Stimulated activated CD4-positive, alpha-beta T cell treated with anti-CD3 and anti-CD28 coated beads, Interleukin-4, amount 100 ng/mL, for 48 hours (primary cell): Measurements from ENCODE around the gene F10.
"Not testable (repeated sequence)": the region's sequence is repeated elsewhere in the genome, so short reads cannot be mapped to it uniquely, and the experiment has no call there.

Experiments used
- DNase-seq, 2 donors: peaks; one replicate each; pipeline ENCODE4 v3.0.0-alpha.2; 2020; ENCODE audit warnings: low read depth in 2 of 2

Gene F10

DNA sequence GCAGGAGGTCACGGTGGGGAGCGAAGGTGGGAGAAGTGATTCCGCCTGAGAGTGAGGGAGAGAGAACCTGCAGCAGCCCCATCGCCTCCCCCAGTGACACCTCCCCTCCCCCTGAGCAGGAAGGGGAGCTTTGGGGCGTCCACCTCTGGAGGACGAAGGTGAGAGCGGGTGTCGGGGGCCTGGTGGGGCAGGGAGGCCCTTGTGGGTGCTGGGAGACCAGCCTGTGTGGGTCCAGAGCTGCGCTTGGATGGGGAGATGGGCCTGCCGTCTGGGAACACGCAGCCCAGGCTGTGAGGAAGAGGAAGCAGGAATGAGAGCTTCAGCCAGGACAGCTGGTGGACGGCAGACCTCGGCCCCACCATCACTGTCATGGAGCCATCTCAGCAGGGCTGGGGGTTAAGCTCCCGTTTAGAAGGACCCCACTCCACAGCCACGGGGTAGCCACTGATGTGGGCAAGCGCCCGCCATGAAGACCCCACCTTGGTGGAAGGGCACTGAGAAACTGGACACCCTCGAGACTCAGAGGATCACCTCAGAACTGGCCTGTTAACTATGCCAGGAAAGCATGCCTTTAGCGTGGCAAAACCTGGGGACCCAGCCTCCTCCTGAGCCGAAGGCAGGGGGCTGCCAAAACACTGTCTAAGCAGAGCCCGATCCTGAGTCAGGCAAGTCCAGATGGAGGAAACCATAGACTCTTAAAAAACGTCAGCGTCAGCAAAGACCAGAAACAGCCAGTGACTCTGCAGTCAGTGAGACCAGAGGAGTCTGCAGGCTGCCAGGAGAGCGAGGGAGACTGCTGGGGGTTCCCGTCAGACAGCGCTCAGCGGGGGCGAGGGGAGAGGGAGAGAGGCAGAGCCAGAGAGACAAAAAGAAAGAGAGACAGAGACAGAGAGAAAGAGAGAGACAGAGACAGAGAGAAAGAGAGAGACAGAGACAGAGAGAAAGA, 29.4 kb downstream of the F10 start:
- no peak for DNase-seq

DNA sequence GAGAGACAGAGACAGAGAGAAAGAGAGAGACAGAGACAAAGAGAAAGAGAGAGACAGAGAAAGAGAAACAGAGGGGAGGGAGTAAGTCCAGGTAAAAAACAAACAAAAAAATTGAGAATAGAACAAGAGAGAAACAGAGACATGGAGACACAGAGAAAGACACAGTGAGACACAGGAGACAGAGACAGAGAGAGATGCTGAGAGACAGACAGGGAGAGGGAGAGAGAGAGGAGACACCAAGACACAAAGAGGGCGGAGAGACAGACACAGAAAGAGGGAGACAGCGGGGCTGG, 30.0 kb downstream of the F10 start:
- DNase-seq: no peak

DNA sequence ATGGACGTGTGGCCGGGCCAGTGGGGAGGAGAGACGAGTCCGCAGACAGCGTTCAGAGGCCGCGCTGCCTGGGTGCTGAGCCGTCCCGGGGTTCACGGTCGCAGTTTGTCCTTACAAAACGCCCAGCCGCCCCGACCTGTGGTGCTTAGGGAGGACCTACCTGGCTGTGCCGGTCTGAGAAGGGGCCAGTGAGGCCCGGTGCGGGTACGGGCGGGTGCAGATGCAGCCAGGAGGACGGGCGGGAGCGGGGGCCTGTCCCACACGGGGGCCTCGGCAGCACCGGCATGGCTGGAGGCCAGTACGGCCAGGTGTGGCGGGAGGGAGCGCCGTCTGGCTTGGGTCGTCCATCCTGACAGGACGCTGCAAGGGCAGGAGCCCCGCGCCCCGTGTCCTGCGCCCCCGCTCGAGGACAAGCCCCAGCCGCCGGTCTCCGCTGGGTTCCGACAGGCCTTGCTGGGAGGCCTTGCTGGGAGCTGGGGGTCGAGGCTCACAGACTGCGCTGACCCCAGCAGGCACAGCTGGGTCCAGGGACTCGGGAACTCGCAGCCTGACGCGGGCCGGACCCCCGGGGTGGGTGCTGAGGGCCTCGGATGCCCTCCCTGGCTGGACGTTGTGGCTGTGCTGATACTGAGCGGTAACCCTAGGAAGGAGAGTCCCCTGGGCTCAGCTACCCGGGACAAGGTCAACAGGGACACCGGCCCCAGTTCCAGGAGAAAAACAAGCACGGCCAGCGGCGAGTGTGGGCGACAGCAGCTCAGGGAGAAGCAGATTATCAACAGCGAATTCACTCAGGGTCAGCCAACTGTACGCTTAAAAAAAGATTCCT, 30.6 kb downstream of the F10 start:
- no peak for DNase-seq

DNA sequence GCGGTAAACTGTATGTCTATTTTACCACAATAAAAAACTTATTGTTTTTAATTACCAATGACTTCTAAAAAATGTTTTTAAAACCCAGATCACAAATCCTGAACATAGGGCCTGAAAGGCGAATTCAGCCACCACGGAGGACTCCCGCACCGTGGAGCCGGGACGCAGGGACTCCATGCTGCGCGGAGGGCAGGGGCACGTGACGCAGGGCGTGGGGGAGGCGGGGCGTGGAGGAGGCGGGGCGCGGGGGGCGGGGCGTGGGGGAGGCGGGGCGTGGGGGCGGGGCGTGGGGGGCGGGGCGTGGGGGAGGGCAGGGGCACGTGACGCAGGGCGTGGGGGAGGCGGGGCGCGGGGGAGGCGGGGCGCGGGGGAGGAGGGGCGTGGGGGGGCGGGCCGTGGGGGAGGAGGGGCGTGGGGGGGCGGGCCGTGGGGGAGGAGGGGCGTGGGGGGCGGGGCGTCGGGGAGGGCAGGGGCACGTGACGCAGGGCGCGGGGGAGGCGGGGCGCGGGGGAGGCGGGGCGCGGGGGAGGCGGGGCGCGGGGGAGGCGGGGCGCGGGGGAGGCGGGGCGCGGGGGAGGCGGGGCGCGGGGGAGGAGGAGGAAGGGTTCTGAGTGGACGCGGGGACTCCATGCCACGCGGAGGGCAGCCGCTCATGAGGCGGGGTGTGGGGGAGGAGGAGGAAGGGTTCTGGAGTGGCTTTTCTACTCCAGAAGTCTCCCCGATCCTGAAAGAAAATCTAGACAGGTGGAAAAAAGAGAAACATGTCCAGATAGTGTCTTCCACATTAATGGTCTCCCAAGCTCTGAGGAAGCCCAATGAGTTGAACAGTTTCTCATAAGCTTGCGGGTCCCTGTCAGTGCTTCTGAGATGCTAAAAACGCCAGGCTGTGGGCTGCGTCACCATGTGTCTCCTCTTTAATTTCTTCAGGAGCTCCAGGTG, 31.5 kb downstream of the F10 start:
- peak; percentile 44 to 56 for DNase-seq

DNA sequence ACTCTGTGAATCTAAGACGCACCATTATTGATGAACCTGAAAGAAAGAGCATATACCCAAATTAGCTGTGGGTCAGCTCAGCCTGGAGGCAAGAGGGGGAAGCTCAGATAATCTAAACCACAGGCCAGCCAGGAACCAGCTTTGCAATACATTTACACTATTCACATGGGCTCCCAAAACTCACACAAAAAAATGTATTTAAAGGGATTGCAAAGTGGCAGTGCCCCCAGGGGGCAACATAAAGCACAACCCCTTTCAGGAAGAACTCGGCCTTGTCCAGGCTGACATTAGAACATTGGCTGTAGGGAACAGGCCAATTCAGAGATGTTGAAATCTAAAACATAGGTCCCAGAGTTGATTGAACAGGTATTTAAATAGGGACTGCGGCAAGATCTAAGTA, 32.6 kb downstream of the F10 start:
- DNase-seq: no peak

DNA sequence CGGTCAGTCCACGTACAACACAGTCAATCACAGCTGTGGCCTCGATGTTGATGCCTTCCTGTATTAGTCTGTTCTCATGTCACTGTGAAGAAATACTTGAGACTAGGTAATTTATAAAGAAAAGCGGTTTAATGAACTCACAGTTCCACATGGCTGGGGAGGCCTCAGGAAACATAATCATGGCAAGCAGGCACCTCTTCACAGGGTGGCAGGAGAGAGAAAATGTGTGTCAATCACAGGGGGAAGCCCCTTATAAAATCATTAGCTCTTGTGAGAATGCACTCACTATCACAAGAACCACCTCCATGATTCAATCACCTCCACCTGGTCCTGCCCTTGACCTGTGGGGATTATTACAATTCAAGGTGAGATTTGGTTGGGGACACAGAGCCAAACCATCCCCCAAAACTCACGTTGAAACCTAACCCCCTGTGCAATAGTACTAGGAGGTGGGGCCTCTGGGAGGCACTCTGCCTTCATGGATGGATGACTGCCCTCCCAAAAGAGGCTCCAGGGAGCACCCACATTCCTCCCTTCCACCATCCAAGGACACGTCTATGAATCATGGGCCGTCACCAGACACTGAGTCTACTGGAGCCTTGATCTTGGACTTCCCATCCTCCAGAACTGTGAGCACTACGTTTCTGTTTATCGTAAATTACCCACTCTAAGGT, 33.5 kb downstream of the F10 start:
- DNase-seq: no peak

DNA sequence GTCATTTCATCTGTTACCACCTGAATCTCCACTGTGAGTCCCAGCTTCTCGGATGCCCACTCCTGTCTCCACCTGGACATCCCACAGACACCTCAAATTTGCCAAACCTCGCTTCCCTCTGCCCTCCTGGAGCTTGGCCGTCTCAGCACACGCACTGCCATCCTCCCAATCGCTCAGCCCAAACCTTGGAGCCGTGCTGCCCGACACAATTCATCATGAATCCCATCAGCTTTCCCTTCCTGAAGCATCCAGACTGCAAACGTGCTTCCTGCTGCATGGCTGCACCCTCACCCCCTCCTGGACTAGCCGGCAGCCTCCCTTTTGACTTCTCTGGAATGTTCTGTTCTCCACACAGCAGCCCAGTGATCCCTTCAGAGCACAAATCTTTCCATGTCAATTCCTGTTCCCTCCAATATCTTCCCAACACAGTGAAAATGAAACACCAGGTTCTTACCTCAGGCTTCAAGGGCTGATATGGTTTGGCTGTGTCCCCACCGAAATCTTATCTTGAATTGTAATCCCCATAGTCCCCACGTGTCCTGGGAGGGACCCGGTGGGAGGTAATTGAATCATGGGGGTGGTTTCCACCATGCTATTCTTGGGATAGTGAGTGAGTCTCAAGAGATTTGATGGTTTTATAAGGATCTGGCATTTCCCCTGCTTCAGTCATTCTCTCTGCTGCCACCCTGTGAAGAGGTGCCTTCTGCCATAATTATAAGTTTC, 34.8 kb downstream of the F10 start:
- no peak for DNase-seq

DNA sequence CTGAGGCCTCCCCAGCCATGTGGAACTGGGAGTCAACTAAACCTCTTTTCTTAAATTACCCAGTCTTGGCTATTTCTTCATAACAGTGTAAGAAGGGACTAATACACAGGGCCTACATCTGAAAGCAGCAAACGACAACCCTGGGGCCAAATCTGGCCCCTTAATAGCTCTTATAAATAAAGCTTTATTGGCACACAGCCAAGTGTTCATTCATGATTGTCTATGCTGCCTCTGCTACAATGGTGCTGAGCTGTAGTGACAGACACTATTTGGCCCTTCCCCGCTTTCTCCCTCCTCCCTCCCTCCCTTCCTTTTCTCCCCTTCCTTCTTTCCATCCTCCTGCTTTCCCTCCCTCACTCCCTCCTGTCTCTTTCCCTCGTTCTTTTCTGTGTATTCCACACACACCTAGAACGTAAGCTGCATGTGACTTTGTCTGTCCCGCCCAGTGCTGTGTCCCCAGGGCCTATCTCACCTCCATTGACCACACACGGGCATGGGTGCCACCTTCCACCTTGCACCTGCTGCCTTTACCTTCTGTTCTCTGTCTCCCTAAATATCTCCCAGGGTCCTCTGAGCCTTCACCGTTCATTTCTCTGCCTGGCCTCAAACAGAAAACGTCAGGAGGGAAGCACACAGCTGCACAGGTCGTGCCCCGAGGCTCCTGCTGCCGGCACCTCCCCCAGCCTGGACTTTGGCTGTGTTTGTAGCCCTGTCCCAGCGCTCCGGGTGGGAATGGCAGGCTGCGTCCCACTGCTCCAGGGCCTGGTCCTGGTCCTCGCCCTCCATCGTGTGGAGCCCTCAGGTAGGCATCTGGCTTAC, 35.5 kb downstream of the F10 start, which contains the start of gene PROZ:
Gene PROZ, plus strand, starts transcription at position 720 of the 819 bp plus-strand sequence. Its CDS starts 13 bp downstream, at position 733.
- no peak for DNase-seq

DNA sequence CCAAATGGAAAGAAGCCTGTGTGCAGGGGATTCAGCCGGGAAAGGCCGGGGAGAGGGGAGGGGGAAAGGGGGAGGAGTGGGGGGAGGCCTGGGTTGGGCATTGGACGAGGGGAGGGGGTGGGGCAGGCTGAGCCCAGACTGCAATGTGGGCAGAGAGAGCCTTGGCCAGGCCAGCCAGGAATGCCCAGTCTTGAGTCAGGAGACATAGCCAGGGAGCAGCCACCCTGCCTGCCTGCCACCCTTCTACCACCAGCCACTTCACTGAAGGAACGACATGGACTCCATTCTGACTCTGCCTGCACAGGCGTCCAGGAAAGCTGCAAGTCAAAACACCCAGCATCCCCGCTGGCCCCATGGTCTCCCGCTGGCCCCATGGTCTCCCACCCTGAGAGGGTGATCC, 36.3 kb downstream of the F10 start:
- DNase-seq: no peak

DNA sequence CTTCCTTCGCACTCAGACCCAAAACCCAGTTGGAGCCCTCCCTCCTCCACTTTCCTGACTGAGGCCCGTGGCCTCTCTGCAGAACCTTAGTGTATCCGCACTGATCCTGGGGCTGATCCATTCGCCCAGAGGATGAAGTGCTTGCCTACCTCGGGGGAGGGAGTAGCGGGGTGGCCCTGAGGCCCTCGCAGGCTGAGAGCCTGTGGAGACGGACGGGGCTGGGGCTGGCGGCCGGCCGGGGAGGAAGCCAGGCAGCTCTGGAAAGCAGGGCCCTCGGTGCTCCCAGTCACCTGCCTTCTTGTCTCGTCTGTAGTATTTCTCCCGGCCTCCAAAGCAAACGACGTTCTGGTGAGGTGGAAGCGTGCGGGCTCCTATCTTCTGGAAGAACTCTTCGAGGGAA, 37.1 kb downstream of the F10 start:
- DNase-seq: no peak

DNA sequence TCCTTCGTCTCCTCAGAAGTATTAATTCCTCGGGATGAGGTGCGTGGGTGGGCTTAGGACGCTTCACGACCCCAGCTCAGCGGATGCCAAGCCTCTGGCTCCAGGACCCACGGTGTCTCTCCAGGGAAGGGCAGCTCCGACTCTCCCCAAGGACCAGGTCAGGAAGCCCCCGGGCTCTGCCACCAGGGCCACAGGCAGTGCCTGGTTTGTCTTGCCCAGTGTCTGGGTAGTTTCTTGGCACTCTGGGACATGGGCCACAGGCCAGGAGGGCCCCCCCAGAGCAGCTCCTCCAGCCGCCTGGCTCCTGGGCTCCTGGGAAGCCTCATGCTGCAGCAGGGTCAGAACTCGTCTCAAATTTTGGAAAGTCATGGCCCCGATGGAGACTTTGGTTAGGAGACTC, 38.4 kb downstream of the F10 start:
- no peak for DNase-seq

DNA sequence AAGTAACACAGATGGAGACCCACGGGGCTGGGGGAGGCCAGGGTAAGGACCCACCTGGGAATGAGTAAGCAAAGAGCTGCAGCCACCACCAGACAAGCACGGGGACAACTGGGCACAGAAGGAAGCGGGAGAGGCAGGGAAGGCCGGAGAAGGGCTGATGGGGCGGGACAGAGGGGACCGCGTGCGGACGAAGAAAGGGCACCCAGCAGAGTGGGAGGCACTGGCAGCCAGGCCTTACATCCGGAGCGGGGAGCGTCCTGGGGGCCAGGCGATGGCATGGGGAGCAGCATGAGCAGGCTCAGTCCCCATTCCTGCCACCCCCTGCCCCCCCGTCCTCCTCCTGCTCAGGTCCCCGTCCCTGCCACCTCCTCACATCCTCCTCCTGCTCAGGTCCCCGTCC, 38.8 kb downstream of the F10 start:
- DNase-seq: no peak

DNA sequence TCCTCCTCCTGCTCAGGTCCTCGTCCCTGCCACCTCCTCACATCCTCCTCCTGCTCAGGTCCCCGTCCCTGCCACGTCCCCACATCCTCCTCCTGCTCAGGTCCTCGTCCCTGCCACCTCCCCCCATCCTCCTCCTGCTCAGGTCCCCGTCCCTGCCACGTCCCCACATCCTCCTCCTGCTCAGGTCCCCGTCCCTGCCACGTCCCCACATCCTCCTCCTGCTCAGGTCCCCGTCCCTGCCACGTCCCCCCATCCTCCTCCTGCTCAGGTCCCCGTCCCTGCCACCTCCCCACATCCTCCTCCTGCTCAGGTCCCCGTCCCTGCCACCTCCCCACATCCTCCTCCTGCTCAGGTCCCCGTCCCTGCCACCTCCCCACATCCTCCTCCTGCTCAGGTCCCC, 39.4 kb downstream of the F10 start:
- DNase-seq: not testable (repeated sequence)

DNA sequence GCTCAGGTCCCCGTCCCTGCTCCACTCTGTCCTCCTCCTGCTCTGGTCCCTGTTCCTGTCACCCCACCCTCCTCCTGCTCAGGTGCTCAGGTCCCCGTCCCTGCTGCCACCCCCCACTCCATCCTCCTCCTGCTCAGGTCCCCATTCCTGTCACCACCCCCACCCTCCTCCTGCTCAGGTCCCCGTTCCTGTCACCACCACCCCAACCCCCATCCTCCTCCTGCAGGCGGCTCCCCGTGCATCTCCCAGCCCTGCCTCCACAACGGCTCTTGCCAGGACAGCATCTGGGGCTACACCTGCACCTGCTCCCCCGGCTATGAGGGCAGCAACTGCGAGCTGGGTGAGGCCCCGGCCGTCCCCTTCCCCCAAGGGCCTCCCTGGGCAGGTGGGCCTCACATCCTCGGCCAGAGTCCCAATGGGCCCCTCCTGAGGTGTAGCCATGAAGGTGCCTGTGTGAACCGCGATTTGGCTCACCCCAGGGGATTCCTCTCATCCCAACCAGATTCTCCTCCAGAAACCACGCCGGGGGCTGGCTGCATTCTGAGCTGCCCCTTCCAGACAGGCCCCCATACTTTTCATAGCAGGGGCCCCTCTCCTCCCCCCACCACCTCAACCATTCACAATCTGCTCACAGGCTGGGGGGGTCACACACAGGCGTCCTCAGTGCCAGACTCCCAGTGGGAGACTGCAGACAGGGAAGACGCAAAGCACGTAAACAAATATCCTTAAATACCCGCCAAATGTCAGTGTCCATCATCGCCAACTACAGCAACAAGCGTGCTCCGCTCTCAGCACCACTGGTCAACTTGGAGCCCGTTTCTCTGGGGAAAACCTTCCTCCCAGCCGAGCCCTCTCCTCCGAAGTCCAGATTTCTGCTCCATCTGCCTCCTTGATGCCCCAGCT, 40.4 kb downstream of the F10 start:
- no peak for DNase-seq

DNA sequence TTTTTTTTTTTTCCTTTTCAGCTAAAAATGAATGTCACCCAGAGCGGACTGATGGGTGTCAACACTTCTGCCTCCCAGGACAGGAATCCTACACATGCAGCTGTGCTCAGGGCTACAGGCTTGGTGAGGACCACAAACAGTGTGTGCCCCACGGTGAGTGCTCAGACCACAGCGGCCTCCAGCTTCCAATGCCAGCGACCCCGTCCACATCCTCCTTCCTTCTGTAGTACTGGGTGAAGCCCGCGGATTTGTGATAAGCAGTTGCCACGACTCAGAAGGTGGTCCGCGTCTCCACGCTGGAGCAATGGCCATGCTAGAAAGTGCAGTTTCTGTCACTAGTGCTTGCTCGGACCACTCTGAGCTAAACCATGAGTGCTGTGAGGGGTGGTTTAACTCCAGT, 41.9 kb downstream of the F10 start:
- DNase-seq: no peak

DNA sequence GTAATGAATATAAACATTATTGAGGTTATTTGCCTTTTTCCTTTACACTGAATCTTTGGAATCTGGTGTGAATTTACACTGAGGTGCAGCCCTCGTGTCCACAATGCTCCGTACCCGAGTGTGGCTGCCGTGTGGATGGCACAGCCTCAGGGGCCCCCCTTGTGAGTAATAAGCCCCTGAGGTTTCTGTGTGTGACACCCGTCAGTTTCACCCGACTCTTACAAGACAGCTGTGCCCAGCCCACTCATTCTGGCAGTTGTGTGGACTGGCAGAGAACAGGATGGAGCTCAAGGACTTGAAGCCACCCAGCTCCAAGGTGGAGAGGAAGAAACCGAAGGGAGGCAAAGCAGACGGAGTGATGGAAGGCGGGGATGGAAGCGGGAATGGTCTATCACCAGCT, 43.7 kb downstream of the F10 start:
- DNase-seq: no peak

DNA sequence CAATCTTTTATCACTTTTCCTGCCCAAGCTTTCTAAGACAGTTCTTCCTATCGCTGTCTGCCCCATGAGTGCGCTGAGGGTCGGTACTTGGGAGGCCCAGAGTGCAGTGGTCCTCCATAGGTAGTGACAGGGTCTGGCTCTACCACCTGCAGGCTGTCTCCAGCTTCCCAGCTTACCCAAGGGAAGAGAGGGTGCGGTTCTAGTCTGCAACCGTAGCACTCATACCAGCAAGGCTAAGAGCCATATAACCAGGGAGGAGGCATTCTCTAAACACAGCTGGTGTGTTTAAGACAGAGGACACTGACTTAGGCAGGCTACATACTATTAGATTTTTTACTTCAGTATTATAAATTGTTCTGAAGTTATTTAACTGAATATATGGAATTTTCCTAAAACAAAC, 44.1 kb downstream of the F10 start:
- DNase-seq: no peak

DNA sequence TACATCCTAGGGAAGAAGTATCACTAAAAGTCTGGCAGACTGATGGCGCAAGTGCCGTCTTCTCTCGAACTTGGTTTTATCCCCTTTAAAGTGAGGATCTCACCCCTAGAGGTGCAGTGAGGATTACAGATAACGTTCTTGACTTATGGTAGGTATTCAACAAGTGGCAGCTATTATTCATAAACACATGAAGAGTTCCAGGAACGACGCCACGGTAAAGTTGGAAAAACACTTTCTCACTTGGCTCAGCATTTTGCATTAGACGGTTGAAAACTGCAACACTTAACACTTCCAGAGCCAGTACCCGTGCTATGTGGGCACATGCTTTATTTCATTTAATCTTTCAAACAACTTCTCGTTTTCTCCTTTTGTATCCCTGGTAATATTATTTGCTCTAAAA, 44.6 kb downstream of the F10 start:
- DNase-seq: no peak

DNA sequence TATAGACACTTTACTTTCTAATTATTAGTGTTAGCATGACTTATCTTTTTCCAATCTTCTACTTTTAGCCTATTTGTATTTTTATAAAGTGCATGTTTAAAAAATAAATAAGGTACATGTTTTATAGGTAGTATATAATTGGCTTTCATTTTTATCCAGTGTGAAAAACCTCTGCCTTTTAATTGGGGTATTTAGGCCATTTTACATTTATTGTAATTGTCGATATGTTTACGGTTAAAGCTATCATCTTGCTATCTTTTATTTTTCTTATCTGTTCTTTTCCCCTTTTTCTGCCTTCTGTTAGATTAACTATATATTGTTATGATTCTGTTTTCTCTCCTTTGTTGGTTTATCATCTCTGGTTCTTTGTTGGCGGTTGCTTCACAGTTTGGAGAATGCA, 45.0 kb downstream of the F10 start:
- no peak for DNase-seq
